ENCODE measurements around the gene C17orf58.

Gene C17orf58

DNA sequence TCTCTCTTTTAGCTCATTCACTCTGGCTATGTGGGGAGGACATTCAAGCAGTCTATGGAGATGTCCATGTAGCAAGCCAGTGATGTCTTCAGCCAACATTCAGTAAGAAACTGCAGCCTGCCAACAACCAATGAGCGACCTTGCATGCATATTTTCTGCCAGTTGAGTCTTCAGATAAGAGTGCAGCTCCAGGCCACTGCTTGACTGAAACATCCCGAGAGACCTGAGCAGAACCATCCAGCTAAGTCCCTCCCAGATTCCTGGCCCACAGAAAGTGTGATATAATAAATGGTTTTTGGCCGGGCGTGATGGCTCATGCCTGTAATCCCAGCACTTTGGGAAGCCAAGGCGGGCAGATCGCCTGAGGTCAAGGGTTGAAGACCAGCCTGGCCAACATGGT, 10.5 kb upstream of the C17orf58 start:
- TF ChIP-seq, protein P1, sequence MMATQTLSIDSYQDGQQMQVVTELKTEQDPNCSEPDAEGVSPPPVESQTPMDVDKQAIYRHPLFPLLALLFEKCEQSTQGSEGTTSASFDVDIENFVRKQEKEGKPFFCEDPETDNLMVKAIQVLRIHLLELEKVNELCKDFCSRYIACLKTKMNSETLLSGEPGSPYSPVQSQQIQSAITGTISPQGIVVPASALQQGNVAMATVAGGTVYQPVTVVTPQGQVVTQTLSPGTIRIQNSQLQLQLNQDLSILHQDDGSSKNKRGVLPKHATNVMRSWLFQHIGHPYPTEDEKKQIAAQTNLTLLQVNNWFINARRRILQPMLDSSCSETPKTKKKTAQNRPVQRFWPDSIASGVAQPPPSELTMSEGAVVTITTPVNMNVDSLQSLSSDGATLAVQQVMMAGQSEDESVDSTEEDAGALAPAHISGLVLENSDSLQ (IDR thresholded peaks at IDR 0.05): no peak
- TF ChIP-seq LEF1 (IDR thresholded peaks at IDR 0.05; ENCODE audit: borderline replicate concordance): no peak
- no peak for TF ChIP-seq SP1 (IDR thresholded peaks at IDR 0.05)
- no peak for TF ChIP-seq HDGF (IDR thresholded peaks at IDR 0.05; ENCODE audit: borderline replicate concordance)
- TF ChIP-seq ZNF384 (IDR thresholded peaks at IDR 0.05): no peak
- no peak for TF ChIP-seq ARNT (IDR thresholded peaks at IDR 0.05)
- TF ChIP-seq TARDBP (IDR thresholded peaks at IDR 0.05): no peak
- no peak for TF ChIP-seq ELF4 (IDR thresholded peaks at IDR 0.05)
- no peak for TF ChIP-seq FOXK2 (IDR thresholded peaks at IDR 0.05)
- ChIA-PET CTCF (interaction anchor here (1.1 to 1.3 kb wide), 2 partner anchors 9 to 14 kb away, joined by 3 to 10 read pairs; no protein-coding TSS in a partner anchor), POLR2A (interaction anchor here (1.0 kb wide), 1 partner anchor 10 kb away, joined by 4 read pairs; the partner anchor contains the start of gene C17orf58)
- DNase-seq (ENCODE audit: extremely low spot score): no peak

- POLR2A ChIA-PET: interaction anchor here (1.7 kb wide), 1 partner anchor 9 kb away, joined by 8 read pairs; no protein-coding TSS in a partner anchor
- CTCF ChIA-PET: interaction anchor here (0.6 kb wide), 1 partner anchor 266 kb away, joined by 3 read pairs; no protein-coding TSS in a partner anchor
- TF ChIP-seq FOXM1 (IDR thresholded peaks at IDR 0.05; ENCODE audit: borderline replicate concordance) (no peak), ZNF384 (IDR thresholded peaks at IDR 0.05) (no peak), FOXK2 (IDR thresholded peaks at IDR 0.05) (no peak), SUZ12 (IDR thresholded peaks at IDR 0.05) (no peak), BHLHE40 (IDR thresholded peaks at IDR 0.05; ENCODE audit: borderline replicate concordance) (no peak), CTBP1 (IDR thresholded peaks at IDR 0.05; ENCODE audit: borderline replicate concordance) (no peak), SP1 (IDR thresholded peaks at IDR 0.05) (no peak), NFRKB (IDR thresholded peaks at IDR 0.05) (no peak), TARDBP (IDR thresholded peaks at IDR 0.05) (no peak), FOXA1 (IDR thresholded peaks at IDR 0.05) (no peak), ARNT (IDR thresholded peaks at IDR 0.05) (no peak), L3MBTL2 (conservative IDR thresholded peaks at IDR 0.05) (no peak)
- TF ChIP-seq, protein P1 (IDR thresholded peaks at IDR 0.05): no peak
- DNase-seq (ENCODE audit: extremely low spot score): no peak
These were observed 7.9 kb upstream of the C17orf58 start for GRCh38 chr17:68004201-68004600.

GRCh38 chr17:67999291-67999911, 3.1 kb upstream of the C17orf58 start:
- POLR2A ChIA-PET: no interaction called here
- TF ChIP-seq, protein P1 (IDR thresholded peaks at IDR 0.05): no peak
- TF ChIP-seq CTBP1 (IDR thresholded peaks at IDR 0.05; ENCODE audit: borderline replicate concordance): no peak
- TF ChIP-seq FOXK2 (IDR thresholded peaks at IDR 0.05): no peak
- no peak for TF ChIP-seq ELF4 (IDR thresholded peaks at IDR 0.05)
- TF ChIP-seq TARDBP (IDR thresholded peaks at IDR 0.05): no peak
- TF ChIP-seq LEF1 (IDR thresholded peaks at IDR 0.05; ENCODE audit: borderline replicate concordance): no peak
- no peak for TF ChIP-seq NFRKB (IDR thresholded peaks at IDR 0.05)
- no peak for TF ChIP-seq SP1 (IDR thresholded peaks at IDR 0.05)
- no peak for TF ChIP-seq BHLHE40 (IDR thresholded peaks at IDR 0.05; ENCODE audit: borderline replicate concordance)
- no peak for TF ChIP-seq SUZ12 (IDR thresholded peaks at IDR 0.05)
- TF ChIP-seq FOXM1 (IDR thresholded peaks at IDR 0.05; ENCODE audit: borderline replicate concordance): no peak
- no peak for TF ChIP-seq FOXA1 (IDR thresholded peaks at IDR 0.05)
- no peak for TF ChIP-seq ZNF384 (IDR thresholded peaks at IDR 0.05)
- no peak for TF ChIP-seq ARNT (IDR thresholded peaks at IDR 0.05)
- no peak for TF ChIP-seq L3MBTL2 (conservative IDR thresholded peaks at IDR 0.05)
- no peak for TF ChIP-seq HDGF (IDR thresholded peaks at IDR 0.05; ENCODE audit: borderline replicate concordance)
- CTCF ChIA-PET: no interaction called here
- no peak for DNase-seq (ENCODE audit: extremely low spot score)

DNA sequence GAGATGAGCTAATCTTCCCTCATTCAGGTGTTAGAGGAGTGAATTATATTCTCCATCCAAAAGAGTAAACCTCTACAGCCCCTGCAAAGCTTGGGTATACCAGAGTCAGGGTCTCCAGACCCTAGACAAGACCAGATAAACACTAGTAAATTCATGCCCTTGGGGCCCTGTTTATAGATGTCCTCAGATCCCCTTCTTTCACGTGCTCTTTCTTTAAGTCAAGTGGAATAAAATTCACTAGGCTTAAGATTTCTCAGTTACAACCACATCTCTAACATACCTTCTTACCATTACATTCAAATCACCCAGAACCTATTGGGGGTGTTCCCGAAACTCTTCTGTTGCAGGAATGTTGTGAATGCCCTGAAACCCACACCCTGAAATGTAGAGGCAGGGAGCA, 2.2 kb upstream of the C17orf58 start:
- no peak for DNase-seq (ENCODE audit: extremely low spot score)
- ChIA-PET CTCF (interaction anchor here (0.7 kb wide), 1 partner anchor 202 kb away, joined by 3 read pairs; no protein-coding TSS in a partner anchor), POLR2A (no interaction called here)
- TF ChIP-seq FOXK2 (IDR thresholded peaks at IDR 0.05): no peak
- TF ChIP-seq HDGF (IDR thresholded peaks at IDR 0.05; ENCODE audit: borderline replicate concordance): no peak
- TF ChIP-seq, protein P1 (IDR thresholded peaks at IDR 0.05): no peak
- no peak for TF ChIP-seq ELF4 (IDR thresholded peaks at IDR 0.05)
- TF ChIP-seq L3MBTL2 (conservative IDR thresholded peaks at IDR 0.05): no peak
- no peak for TF ChIP-seq LEF1 (IDR thresholded peaks at IDR 0.05; ENCODE audit: borderline replicate concordance)
- TF ChIP-seq FOXA1 (IDR thresholded peaks at IDR 0.05): no peak
- TF ChIP-seq NFRKB (IDR thresholded peaks at IDR 0.05): no peak
- TF ChIP-seq SUZ12 (IDR thresholded peaks at IDR 0.05): no peak
- TF ChIP-seq FOXM1 (IDR thresholded peaks at IDR 0.05; ENCODE audit: borderline replicate concordance): no peak

- POLR2A ChIA-PET: interaction anchor here (0.8 to 2.4 kb wide), 7 partner anchors 9 to 40 kb away, joined by 3 to 11 read pairs (median 5); partner anchors contain the start of gene KPNA2
- DNase-seq (ENCODE audit: extremely low spot score): no peak
- CTCF ChIA-PET: no interaction called here
- no peak for TF ChIP-seq SP1 (IDR thresholded peaks at IDR 0.05)
- no peak for TF ChIP-seq SUZ12 (IDR thresholded peaks at IDR 0.05)
These were observed 552 bp downstream of the C17orf58 start for GRCh38 chr17:67995570-67996263.

Measured in HEK293T (cell line).